ENCODE data around the gene TAS2R4. TPM values are rescaled to one million over a fixed set of nuclear protein-coding genes. Genes with fewer than 3 reads are reported as not detected.

Gene TAS2R4
- polyA plus RNA-seq, 1 donor (not counting 4 experiments of a cell fraction or from before 2014, with no cell fraction given), result 0.73 TPM

- H3K4me2 ChIP-seq (ENCODE audit: control insufficient read depth, extremely low read depth, insufficient read depth, low read depth, low read length), result no peak within 1 kb of the TSS
- no peak within 1 kb of the TSS for H3K9ac ChIP-seq (ENCODE audit: control insufficient read depth, extremely low read depth, insufficient read depth, low read length)
- H3K4me3 ChIP-seq (ENCODE audit: control insufficient read depth in 2 of 3, extremely low read depth in 1 of 3, insufficient read depth in 2 of 3, low read depth in 1 of 3, low read length in 3 of 3), result no peak within 1 kb of the TSS
- H2AFZ ChIP-seq (ENCODE audit: control insufficient read depth, low read length), result no peak within 1 kb of the TSS
- no peaks in the 10 kb centered on the region for H3K79me2 ChIP-seq (ENCODE audit: control insufficient read depth, insufficient read depth, low read length)
- TF ChIP-seq CTCF (optimal IDR thresholded peaks at IDR 0.05 in 1 of 3, IDR thresholded peaks at IDR 0.05 in 1 of 3, conservative IDR thresholded peaks at IDR 0.05 in 1 of 3; ENCODE audit: extremely low read depth in 1 of 3, insufficient read depth in 2 of 3, low read length in 3 of 3) (no peak), EZH2 (IDR thresholded peaks at IDR 0.05; ENCODE audit: low read length) (no peak)
- dilution Hi-C loops (cut with MboI; ENCODE audit: extremely low pct_ligation_motif_present, low sequenced_read_pairs), result no loop called here
- no peaks in the 10 kb centered on the region for H3K27me3 ChIP-seq (ENCODE audit: control insufficient read depth, extremely low read depth, insufficient read depth, low read length)
- no peaks in the 10 kb centered on the region for H3K9me1 ChIP-seq (ENCODE audit: control insufficient read depth, extremely low read depth, insufficient read depth, low read length)
- no peaks in the 10 kb centered on the region for H3K9me3 ChIP-seq (ENCODE audit: control insufficient read depth, low read depth, low read length)
- H3K4me1 ChIP-seq (ENCODE audit: control insufficient read depth, extremely low read depth, insufficient read depth, low read length), result no peaks in the 10 kb centered on the region
- DNase-seq (ENCODE audit: low read depth, low spot score) (no peak), FAIRE-seq (no peak)
- no peak within 1 kb of the TSS for H3K27ac ChIP-seq (ENCODE audit: control insufficient read depth, insufficient read depth, low read length)
- no peaks in the 10 kb centered on the region for H4K20me1 ChIP-seq (ENCODE audit: control insufficient read depth, extremely low read depth, insufficient read depth, low read length)
- H3K36me3 ChIP-seq (ENCODE audit: control insufficient read depth in 2 of 2, extremely low read depth in 1 of 2, insufficient read depth in 2 of 2, low read length in 2 of 2), result peaks cover 3 to 12% of the 10 kb centered on the region in 2 experiments
Observed at GRCh38 chr7:141789917-141790316, 13.4 kb downstream of the TAS2R4 start, which contains the start of gene TAS2R5. TAS2R5 (plus strand) TSS chr7:141790217; CDS start chr7:141790362, 145 bp downstream.

- Histone ChIP-seq H3K36me3 (ENCODE audit: control insufficient read depth in 2 of 2, extremely low read depth in 1 of 2, insufficient read depth in 2 of 2, low read length in 2 of 2) (peaks cover 3 to 11% of the 10 kb centered on the region in 2 experiments), H3K4me3 (ENCODE audit: control insufficient read depth in 2 of 3, extremely low read depth in 1 of 3, insufficient read depth in 2 of 3, low read depth in 1 of 3, low read length in 3 of 3) (no peak overlapping the region), H3K4me1 (ENCODE audit: control insufficient read depth, extremely low read depth, insufficient read depth, low read length) (no peaks in the 10 kb centered on the region), H3K4me2 (ENCODE audit: control insufficient read depth, extremely low read depth, insufficient read depth, low read depth, low read length) (no peak overlapping the region), H3K9me3 (ENCODE audit: control insufficient read depth, low read depth, low read length) (no peaks in the 10 kb centered on the region), H3K79me2 (ENCODE audit: control insufficient read depth, insufficient read depth, low read length) (no peaks in the 10 kb centered on the region), H3K27me3 (ENCODE audit: control insufficient read depth, extremely low read depth, insufficient read depth, low read length) (no peaks in the 10 kb centered on the region), H2AFZ (ENCODE audit: control insufficient read depth, low read length) (no peak overlapping the region), H3K9ac (ENCODE audit: control insufficient read depth, extremely low read depth, insufficient read depth, low read length) (no peak overlapping the region), H4K20me1 (ENCODE audit: control insufficient read depth, extremely low read depth, insufficient read depth, low read length) (no peaks in the 10 kb centered on the region), H3K27ac (ENCODE audit: control insufficient read depth, insufficient read depth, low read length) (no peak overlapping the region), H3K9me1 (ENCODE audit: control insufficient read depth, extremely low read depth, insufficient read depth, low read length) (no peaks in the 10 kb centered on the region)
- FAIRE-seq (no peak), DNase-seq (ENCODE audit: low read depth, low spot score) (no peak)
- dilution Hi-C loops (cut with MboI; ENCODE audit: extremely low pct_ligation_motif_present, low sequenced_read_pairs), result no loop called here
- no peak for TF ChIP-seq EZH2 (IDR thresholded peaks at IDR 0.05; ENCODE audit: low read length)
- no peak for TF ChIP-seq CTCF (optimal IDR thresholded peaks at IDR 0.05 in 1 of 3, IDR thresholded peaks at IDR 0.05 in 1 of 3, conservative IDR thresholded peaks at IDR 0.05 in 1 of 3; ENCODE audit: extremely low read depth in 1 of 3, insufficient read depth in 2 of 3, low read length in 3 of 3)
Observed at GRCh38 chr7:141792526-141792925, 16.1 kb downstream of the TAS2R4 start.

Data from keratinocyte (primary cell).